Stimulated activated CD8-positive, alpha-beta memory T cell treated with anti-CD3 and anti-CD28 coated beads, Interleukin-4, amount 100 ng/mL, for 1 hour (primary cell): ENCODE results near the gene ZSWIM8.
"Not testable (repeated sequence)": the region's sequence is repeated elsewhere in the genome, so short reads cannot be mapped to it uniquely, and the experiment has no call there.

Experiments
- DNase-seq, 2 donors: peaks; one replicate each; pipeline ENCODE4 v3.0.0-alpha.2; 2020; ENCODE audit warnings: low read depth in 2 of 2, low spot score in 1 of 2

The ZSWIM8 gene, protein sequence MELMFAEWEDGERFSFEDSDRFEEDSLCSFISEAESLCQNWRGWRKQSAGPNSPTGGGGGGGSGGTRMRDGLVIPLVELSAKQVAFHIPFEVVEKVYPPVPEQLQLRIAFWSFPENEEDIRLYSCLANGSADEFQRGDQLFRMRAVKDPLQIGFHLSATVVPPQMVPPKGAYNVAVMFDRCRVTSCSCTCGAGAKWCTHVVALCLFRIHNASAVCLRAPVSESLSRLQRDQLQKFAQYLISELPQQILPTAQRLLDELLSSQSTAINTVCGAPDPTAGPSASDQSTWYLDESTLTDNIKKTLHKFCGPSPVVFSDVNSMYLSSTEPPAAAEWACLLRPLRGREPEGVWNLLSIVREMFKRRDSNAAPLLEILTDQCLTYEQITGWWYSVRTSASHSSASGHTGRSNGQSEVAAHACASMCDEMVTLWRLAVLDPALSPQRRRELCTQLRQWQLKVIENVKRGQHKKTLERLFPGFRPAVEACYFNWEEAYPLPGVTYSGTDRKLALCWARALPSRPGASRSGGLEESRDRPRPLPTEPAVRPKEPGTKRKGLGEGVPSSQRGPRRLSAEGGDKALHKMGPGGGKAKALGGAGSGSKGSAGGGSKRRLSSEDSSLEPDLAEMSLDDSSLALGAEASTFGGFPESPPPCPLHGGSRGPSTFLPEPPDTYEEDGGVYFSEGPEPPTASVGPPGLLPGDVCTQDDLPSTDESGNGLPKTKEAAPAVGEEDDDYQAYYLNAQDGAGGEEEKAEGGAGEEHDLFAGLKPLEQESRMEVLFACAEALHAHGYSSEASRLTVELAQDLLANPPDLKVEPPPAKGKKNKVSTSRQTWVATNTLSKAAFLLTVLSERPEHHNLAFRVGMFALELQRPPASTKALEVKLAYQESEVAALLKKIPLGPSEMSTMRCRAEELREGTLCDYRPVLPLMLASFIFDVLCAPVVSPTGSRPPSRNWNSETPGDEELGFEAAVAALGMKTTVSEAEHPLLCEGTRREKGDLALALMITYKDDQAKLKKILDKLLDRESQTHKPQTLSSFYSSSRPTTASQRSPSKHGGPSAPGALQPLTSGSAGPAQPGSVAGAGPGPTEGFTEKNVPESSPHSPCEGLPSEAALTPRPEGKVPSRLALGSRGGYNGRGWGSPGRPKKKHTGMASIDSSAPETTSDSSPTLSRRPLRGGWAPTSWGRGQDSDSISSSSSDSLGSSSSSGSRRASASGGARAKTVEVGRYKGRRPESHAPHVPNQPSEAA (N-terminal part only)

DNA sequence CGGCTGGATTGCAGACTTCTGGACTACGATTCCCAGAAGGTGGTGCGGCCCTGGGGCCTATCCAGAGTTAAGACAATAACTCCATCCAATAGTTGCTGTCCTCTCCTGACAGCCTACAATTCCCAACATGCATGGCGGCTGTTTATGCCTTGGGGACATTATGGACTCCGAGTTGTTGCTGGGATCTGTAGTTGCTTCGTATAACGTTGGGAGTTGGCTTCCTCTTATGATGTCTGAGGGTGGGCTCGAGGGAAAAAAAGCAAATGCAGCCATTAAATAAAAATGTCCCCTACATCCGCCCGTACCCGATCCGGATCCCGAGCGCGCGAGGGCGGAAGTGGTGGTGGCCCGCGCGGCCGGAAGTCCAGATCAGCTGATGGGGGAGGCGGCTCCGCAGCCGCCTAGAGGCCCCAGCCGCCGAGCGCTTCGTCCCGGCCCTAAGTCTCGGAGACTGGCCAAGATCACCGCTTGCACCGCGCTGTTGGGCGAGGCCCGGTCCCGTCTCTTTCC lies at the start of gene ZSWIM8:
Gene ZSWIM8 (plus strand): TSS at position 396 of the 510 bp plus-strand sequence. CDS start 273 bp downstream, outside the sequence.
- DNase-seq: peak; percentile 64 to 72

DNA sequence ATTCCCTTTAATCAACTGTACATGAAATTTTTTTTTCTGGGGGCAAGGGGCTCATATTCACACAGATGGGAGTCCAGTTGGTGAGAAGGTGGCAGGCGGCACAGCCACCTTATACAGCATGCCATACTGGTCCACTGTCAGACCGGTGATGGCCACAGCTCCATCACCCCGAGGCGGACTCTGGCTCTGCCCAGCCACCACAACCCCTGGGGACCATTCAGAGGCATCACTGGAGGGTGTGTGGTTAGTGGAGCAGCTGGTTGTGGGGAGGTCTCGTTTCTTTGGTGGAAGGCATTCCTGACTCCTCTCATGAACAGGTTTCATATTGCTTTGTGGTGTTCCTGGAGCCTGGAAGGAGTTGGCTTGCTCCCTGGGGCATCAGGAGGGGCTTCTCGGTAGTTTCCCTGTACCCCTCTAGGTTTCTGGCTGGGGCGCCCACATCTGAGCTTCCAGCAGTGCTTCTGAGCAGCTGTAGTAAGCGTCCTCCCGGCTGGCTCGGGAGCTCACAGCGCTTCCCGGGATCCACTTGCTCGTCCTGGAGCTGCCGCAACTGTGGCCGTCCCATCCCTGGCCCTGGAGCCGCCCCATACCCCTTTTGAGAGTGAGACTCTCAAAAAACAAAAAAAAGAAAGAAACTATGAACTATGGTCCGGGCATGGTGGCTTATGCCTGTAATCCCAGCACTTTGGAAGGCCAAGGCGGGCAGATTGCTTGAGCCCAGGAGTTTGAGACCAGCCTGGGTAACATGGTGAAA lies 44.7 kb upstream of the ZSWIM8 start:
- DNase-seq: not testable (repeated sequence)

DNA sequence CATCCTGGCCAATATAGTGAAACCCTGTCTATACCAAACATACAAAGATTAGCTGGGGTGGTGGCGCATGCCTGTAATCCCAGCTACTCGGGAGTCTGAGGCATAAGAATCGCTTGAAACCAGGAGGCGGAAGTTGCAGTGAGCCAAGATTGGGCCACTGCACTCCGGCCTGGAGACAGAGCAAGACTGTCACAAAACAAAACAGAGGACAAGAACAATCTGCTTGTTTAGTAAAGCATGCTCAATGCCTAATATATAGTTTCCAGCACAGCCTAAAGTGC lies 43.0 kb upstream of the ZSWIM8 start:
- DNase-seq: no peak

DNA sequence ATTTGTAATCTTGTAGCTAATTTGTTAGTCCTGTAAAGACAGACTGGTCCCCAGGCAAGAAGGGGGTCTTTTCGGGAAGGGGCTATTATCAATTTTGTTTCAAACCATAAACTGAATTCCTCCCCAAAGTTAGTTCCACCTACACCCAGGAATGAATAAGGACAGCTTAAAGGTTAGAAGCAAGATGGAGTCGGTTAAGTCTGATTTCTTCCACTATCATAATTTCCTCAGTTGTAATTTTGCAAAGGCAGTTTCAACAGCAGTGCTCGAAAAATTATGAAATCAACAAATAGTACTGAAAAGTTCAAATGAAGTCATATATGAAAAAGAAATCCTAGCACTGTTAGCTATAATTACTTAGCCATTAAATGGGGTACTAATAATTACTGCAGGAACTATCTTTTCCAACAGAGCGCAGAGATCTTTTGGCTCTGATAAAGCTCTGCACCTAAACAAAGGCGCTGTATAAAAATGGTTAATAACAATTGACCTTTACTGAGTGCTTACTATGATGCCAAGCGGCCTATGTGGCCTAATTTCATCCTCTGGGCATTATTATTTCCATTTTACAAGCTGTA lies 42.0 kb upstream of the ZSWIM8 start:
- DNase-seq: no peak

DNA sequence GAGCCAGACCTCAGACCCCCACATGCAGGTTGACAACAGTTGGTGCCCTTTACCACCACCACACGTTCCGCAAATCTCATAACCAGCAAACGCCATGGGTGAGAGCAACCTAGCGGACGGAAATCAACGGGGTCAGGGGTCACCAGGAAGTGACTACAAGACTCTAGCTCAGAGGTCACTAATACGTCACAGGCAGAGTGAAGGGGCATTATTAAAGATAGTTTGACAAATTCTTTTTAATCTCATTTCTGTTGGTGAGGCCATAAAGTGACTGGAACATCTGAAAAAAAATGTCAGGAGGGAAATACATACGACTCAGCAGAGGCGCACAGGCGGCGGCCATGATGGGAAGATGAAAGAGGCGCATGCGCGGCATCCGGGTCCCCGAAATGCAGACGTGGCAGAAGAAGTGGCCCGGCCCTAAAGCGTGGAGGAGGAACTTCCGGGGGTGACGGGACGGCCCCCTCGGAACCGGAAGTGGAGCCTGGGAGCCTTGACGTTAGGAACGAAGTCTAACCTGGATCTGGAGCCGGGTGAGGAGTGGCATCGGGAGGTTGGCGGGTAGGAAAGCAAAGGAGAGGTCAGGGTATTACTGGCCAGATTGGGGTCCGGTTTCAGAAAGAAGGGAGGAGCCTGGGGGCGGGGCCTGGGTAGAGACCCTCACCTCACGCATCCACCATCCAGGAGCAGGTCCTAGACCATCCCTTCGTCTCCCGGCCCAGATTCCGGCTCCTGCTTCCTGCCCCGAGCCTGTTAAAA lies 41.3 kb upstream of the ZSWIM8 start, which contains the start of gene SEC24C:
Gene SEC24C (plus strand): TSS at position 468 of the 759 bp plus-strand sequence. CDS start 2,461 bp downstream, outside the sequence.
- DNase-seq: peak; percentile 88 to 93

DNA sequence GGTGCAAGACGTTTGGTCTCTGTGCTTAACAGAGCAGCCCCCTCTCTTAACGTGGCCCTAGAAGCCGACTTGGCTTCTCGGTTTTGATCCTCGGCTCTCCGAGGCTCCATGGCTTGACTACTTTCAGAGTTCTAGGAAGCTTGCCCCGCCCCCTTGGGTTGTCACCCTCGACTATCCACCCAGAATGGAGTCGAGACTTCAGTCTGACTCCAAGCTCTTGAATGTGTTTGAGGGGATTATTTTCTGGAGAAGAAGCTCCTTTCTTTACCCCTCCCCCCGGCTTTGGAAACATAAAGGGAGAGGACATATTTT lies 40.8 kb upstream of the ZSWIM8 start:
- peak in 1 of 2 donors; percentile 19 for DNase-seq

DNA sequence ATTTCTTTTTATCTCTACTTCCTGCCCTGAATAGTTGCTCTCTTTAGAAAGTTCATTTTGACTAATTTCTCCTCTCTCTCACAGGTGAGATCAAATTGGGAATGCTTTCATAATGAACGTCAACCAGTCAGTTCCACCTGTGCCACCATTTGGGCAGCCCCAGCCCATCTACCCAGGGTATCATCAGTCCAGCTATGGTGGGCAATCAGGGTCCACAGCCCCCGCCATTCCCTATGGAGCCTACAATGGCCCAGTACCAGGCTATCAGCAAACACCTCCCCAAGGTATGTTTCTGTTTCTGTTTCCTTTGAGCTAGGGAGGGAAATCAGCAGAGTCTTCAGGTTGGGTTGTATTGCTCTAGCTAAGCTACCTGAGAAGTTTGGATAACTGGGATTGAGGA lies 38.7 kb upstream of the ZSWIM8 start:
- DNase-seq: no peak

DNA sequence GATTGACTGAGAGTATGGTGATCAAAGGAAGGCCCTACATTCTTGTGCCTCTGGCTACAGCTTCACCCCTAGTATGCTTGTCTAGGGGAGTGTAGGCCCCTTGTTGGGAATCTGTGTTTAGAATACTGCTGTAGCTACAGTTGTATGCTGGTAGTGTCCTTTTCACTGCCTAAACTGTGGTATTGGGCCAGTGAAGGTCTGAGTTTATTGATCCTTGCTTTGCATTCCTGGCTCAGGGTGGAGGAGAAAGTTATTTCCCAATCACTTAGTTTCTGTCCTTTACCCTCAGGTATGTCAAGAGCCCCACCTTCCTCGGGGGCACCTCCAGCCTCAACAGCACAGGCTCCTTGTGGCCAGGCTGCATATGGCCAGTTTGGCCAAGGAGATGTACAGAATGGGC lies 34.6 kb upstream of the ZSWIM8 start:
- no peak for DNase-seq

DNA sequence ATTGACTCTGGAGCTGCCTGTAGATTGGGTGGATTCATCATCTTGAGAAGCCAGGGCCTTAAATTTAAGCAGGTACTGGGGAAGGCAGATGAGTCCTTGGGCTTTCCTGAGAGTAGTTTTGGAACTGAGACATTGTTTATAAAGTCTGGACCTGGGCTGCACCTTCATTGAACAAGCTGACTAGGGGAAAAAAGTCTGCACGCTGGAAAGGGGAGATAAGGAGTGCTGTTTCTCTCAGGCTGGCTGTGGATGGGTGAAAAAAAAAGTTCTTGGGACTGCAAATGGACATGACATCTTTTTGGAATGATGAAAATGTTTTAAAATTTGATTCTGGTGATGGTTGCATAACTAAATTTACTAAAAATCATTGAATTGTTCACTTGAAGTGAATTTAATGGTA lies 29.2 kb upstream of the ZSWIM8 start:
- no peak for DNase-seq

DNA sequence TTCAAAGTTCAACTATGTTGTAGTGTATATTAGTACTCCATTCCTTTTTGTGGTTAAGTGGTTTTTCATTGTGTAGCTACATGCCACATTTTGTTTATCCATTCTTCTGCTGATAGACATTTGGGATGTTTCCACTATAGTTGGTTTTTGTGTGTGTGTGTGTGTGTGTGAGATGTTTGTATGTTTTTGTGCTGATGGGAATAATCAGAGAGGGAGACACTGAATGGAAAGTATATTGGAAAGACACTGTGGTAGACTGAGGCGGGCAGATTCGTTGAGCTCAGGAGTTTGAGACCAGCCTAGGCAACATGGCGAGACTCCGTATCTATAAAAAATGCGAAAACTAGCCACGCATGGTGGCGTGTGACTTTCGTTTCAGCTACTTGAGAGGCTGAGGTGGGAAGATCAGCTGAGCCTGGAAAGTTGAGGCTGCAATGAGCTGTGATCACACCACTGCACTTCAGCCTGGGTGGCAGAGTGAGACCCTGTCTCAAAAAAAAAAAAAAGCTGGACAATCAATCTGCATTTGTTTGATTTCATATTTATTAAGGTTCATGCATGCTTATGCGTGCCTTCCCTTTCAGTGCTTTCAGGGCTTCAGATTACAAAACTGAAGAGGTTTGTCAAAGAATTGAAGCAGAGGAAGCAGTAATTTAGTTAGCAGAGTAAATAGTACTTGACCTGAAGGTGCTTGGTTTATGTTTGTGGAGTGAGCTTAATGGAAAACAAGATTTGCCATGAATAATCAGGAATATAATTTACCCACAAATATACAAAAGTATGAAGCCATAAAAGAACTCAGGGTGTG lies 26.5 kb upstream of the ZSWIM8 start:
- no peak for DNase-seq

DNA sequence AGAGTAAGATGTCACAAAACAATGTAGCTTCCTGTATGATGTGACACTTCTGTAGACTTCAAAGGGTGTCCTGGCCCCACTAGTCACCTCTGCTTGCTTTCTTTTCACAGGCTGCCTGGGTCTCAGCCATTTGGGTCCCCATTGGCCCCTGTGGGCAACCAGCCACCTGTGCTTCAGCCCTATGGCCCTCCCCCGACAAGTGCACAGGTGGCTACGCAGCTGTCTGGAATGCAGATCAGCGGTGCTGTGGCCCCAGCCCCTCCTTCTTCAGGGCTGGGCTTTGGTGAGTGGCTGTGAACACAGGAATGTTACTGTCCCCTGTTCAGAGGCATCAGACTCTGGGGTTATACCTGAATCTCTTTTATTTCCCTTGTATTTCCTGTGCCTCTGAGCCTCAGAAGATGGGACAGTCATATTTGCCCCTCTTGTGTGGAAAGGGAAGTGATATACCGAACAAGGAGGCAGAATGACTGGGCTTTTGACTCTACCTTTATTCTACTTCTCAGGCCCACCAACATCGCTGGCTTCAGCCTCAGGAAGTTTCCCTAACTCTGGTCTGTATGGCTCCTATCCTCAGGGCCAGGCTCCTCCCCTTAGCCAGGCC lies 25.8 kb upstream of the ZSWIM8 start:
- peak in 1 of 2 donors; percentile 29 for DNase-seq

DNA sequence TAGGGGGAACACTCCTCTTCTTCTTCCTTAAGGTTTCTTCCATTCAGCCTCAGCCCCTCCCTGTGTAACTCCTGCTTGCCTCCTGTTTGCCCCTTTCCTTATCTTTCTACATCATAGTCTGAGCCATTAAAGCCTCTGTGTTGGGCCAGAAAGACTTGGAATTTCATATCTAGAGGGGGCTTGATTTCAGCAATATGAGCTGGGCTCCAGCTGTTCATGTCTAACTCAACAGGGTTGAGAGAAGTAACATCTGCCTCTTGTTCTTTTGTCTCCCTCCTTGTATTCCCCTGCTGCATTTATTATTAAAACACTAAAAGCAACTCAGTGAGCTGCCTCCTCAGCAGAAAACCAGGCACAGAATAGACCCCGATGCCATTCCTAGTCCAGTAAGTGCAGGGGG lies 23.6 kb upstream of the ZSWIM8 start:
- DNase-seq: no peak

DNA sequence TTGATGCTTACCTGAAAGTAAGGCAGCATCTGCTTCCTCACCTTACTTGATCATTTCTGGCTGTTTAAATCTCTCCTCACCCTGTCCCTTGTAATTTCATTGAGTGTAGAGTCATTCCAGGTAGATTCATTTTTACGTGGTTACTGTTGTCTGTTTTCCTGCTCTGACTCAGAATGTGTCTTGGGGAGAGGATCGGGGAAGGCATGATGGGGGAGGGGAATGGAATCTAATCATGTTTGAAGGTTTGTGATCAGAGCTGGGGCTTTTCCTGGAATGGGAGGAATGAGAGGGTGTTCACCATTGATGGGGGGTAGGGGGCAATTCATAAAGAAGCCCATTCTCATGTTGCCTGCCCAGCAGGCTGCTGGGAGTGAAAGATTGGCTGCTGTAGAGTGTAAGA lies 22.5 kb upstream of the ZSWIM8 start:
- no peak for DNase-seq

DNA sequence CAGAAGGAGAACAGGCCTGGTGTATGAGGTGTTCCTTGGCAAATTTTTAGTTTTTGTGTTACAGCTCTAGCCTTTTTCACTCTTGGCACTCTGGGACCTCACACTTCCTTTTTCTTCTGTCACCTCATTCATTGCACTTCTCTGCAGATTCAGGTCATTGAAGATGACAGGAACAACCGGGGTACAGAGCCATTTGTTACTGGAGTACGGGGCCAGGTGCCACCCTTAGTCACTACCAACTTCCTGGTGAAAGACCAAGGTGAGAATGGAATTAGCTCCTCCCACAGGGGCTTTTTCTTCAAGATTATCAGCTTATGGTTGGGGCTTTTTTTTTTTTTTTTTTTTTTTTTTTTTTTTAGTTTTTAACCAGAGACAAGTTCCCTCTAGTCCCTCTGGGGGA lies 22.1 kb upstream of the ZSWIM8 start:
- no peak for DNase-seq

DNA sequence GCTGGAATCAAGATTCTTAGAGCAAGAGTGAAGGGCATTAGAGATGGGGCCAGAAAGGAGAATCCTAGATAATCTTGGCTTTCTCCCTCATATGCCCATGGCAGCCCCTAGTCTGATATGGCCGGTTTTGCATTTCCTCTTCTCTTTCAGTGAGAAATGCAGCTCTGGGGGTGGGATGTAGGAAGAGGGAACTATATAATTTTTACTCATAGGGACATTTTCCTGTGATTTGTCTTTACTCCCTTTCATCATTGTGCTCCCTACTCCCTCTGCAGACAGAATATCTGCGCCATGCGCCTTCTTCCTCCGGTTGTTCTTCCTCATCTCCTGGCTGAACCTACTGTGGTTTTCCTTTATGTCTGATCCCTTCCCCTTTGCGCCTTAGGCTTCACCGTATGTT lies 20.3 kb upstream of the ZSWIM8 start:
- DNase-seq: no peak

DNA sequence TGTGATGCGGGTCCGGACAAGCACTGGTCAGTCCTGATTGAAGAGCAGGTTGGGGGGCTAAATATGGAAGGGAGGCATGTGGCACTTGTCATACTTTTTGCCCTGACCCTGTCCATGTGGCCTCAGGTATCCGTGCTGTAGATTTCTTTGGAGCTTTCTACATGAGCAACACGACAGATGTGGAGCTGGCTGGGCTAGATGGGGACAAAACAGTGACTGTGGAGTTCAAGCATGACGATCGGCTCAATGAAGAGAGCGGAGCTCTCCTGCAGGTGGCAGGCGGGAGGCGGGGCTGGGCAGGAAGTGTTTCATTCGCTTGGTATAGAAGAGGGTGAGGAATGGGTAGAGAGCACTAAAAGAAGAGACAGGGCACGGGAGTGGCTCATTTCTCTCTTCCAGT lies 16.5 kb upstream of the ZSWIM8 start:
- DNase-seq: peak in 1 of 2 donors; percentile 43

DNA sequence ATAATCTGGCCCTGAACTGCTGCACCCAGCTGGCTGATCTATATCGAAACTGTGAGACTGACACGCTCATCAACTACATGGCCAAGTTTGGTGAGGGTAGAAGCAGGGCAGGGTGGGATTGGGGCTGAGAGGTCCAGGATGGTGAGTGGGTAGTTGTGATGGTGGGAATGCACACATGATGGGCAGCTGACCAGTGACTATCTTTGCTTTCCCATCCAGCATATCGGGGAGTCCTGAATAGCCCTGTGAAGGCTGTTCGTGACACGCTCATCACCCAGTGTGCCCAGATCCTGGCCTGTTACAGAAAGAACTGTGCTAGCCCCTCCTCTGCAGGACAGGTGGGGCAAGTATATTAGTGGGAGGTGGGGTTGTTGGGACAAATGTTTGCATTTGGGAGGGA lies 16.0 kb upstream of the ZSWIM8 start:
- DNase-seq: no peak

DNA sequence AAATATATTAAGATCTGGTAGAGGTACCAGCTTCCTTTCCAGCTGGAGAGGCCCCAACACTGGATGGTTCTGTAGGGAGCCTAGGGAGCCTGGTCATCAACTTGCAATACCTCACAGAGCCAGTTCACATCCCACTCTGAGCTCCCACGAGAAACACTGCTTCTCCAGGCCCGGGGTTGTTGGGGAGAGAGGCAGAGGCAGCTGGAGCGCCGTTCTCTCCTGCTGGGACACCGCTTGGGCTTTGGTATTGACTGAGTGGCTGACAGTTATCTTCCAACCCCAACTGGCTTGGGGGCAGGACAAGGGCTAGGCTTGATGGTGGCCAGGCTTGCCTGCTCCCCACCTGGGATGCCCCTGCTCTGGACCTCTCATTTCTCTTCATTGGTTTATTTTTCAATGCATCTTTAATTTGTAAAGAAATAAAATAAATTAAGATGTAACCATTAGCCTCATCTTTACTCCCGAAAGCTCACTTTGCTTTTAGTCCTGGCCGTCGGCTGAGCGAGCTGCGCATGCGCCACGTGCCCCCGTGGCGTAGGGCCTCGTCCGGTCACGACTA lies 13.6 kb upstream of the ZSWIM8 start:
- peak; percentile 62 to 70 for DNase-seq
